Glutamatergic neuron (in vitro differentiated cells): ENCODE measurements around the gene DHH. TPM values are rescaled to one million over a fixed set of nuclear protein-coding genes. Genes with fewer than 3 reads are reported as not detected.

ENCODE experiments used
- DNase-seq: peaks from one replicate; pipeline ENCODE4 v3.0.0; 2022
- H3K27ac Mint-ChIP-seq: one replicate; pipeline ENCODE4 v1.8.0; 2020; ENCODE audit warnings: mild to moderate bottlenecking, mixed read lengths, inconsistent platforms; ENCODE audit not compliant: unreplicated experiment
- H3K27me3 Mint-ChIP-seq: one replicate; pipeline ENCODE4 v1.8.0; 2020; ENCODE audit warnings: mild to moderate bottlenecking, moderate library complexity, mixed read lengths, inconsistent platforms; ENCODE audit not compliant: unreplicated experiment
- H3K36me3 Mint-ChIP-seq: one replicate; pipeline ENCODE4 v1.8.0; 2020; ENCODE audit warnings: mild to moderate bottlenecking, mixed read lengths, inconsistent platforms; ENCODE audit not compliant: unreplicated experiment
- H3K4me1 Mint-ChIP-seq: one replicate; pipeline ENCODE4 v1.8.0; 2020; ENCODE audit warnings: mild to moderate bottlenecking, low read depth, mixed read lengths, inconsistent platforms; ENCODE audit not compliant: unreplicated experiment
- H3K4me3 Mint-ChIP-seq: one replicate; pipeline ENCODE4 v1.8.0; 2020; ENCODE audit warnings: mild to moderate bottlenecking, mixed read lengths, inconsistent platforms; ENCODE audit not compliant: unreplicated experiment
- H3K9me3 Mint-ChIP-seq: one replicate; pipeline ENCODE4 v1.8.0; 2020; ENCODE audit warnings: mild to moderate bottlenecking, moderate library complexity, mixed read lengths, inconsistent platforms; ENCODE audit not compliant: unreplicated experiment
- total RNA-seq: library from RNA; stranded (reverse); fragmentation: NEBNext Ultra II Directional; extraction: Animal tissue kit (Norgen Biotek cat#: 25700); gene quantifications from one replicate; pipeline ENCODE4 v1.2.1, GENCODE V29; 2021; ENCODE audit not compliant: unreplicated experiment
- TF ChIP-seq, protein P1 (sequence below): fragments of 200-600 bp; sonication (generic); IDR thresholded peaks from one replicate; pipeline ENCODE4 v1.5.0; 2021; ENCODE audit not compliant: partially characterized antibody, unreplicated experiment

The DHH gene
- total RNA-seq, 1 donor from 2014 or later: 1.2 TPM

DNA sequence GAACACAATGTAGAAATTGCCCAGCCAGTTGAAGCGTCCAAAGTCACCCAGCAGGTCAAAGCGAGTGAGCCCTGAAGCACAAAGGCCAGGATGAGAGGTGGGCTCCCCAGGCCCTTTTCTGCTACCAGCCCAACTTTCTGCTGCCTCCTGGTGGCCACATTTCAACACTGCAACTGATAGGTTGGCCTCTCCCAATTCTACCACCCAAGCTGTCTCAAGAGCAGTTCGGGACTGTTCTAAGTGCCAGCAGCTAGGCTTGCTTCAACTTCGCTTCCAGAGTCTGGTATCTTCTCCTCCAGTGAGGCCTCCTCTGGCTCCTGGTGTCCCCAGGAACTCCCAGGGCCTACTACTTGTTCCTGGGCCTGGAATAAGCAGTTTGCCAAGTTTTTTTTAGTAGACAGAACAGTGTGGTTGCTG, 3.4 kb upstream of the DHH start:
- H3K4me3 Mint-ChIP-seq: no peak overlapping the region
- H3K4me1 Mint-ChIP-seq: peaks cover 4% of the 10 kb centered on the region
- peaks cover 22% of the 10 kb centered on the region for H3K9me3 Mint-ChIP-seq
- peaks cover 10% of the 10 kb centered on the region for H3K36me3 Mint-ChIP-seq
- TF ChIP-seq, protein P1, sequence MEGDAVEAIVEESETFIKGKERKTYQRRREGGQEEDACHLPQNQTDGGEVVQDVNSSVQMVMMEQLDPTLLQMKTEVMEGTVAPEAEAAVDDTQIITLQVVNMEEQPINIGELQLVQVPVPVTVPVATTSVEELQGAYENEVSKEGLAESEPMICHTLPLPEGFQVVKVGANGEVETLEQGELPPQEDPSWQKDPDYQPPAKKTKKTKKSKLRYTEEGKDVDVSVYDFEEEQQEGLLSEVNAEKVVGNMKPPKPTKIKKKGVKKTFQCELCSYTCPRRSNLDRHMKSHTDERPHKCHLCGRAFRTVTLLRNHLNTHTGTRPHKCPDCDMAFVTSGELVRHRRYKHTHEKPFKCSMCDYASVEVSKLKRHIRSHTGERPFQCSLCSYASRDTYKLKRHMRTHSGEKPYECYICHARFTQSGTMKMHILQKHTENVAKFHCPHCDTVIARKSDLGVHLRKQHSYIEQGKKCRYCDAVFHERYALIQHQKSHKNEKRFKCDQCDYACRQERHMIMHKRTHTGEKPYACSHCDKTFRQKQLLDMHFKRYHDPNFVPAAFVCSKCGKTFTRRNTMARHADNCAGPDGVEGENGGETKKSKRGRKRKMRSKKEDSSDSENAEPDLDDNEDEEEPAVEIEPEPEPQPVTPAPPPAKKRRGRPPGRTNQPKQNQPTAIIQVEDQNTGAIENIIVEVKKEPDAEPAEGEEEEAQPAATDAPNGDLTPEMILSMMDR: peak; percentile 91
- DNase-seq: peak; percentile 81
- H3K27ac Mint-ChIP-seq: no peak overlapping the region
- H3K27me3 Mint-ChIP-seq: peaks cover 15% of the 10 kb centered on the region

DNA sequence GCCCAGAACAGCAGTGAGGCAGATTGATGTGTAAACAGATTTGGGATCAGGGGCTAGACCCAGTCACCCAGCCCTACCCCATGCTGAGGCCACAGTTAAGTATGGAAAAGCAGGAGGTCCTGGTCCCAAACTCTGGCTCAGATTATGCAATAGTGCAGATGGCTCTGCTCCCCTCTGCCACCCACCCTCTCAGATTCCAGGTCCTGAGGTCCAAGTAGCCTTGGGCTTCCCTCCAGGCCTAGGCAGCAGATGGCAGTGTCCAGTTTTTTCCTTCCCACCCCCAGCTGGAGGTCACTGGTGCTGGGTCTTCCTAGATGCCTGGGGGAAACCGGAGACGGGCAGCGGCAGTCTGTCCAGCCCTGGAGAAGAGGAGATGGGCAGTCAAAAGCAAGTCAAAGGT, 2.8 kb upstream of the DHH start:
- H3K27ac Mint-ChIP-seq: no peak overlapping the region
- TF ChIP-seq, protein P1: no peak
- no peak for DNase-seq
- H3K9me3 Mint-ChIP-seq: peaks cover 22% of the 10 kb centered on the region
- no peak overlapping the region for H3K4me3 Mint-ChIP-seq
- H3K36me3 Mint-ChIP-seq: peaks cover 10% of the 10 kb centered on the region
- peaks cover 4% of the 10 kb centered on the region for H3K4me1 Mint-ChIP-seq
- H3K27me3 Mint-ChIP-seq: peaks cover 15% of the 10 kb centered on the region

DNA sequence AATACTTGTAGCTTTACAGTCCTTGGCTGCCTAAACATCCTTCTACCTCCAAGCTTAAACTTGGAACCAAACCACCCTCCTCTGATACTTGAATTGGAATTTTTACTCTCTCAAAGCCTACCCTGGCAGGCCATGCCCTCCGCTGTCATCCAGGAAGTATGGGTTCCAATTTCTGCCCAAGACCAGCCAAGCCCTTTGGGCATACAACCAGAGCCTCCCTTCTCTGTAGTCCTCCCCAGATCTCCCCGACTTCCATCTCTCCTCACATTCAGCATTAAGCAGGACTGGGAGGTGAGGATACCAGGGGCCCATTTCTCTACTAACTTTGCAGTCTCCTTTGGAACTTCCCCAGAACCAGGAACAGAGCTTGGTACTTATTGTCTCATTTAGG, 369 bp upstream of the DHH start:
- DNase-seq: no peak
- H3K27ac Mint-ChIP-seq: peak overlapping the region; percentile 28
- H3K9me3 Mint-ChIP-seq: peaks cover 22% of the 10 kb centered on the region
- H3K36me3 Mint-ChIP-seq: peaks cover 10% of the 10 kb centered on the region
- TF ChIP-seq, protein P1: no peak
- peak overlapping the region; percentile 47 for H3K4me3 Mint-ChIP-seq
- H3K4me1 Mint-ChIP-seq: peaks cover 5% of the 10 kb centered on the region
- peaks cover 25% of the 10 kb centered on the region for H3K27me3 Mint-ChIP-seq

DNA sequence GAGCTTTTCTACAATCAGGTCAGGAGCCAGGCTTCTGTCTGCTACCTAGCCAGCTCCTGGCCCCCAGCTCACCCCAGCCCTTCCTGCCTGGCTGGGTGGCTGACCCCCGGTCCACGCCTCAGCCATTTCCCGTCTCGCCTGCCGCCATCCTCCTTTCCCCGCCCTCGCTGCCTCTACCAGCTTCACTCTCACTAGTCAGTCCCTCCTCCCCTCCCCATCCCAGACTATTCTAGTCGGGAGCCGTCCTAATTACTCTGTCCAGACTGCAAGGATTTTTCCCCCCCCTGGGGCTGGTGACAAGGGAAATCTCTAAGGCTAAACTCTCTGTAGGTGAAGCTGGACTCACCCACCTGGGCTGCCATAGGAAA, 825 bp downstream of the DHH start:
- Mint-ChIP-seq H3K4me1 (peaks cover 5% of the 10 kb centered on the region), H3K4me3 (peak overlapping the region; percentile 25), H3K9me3 (peaks cover 22% of the 10 kb centered on the region), H3K27ac (no peak overlapping the region), H3K27me3 (peaks cover 25% of the 10 kb centered on the region), H3K36me3 (peaks cover 10% of the 10 kb centered on the region)
- TF ChIP-seq, protein P1: no peak
- no peak for DNase-seq

DNA sequence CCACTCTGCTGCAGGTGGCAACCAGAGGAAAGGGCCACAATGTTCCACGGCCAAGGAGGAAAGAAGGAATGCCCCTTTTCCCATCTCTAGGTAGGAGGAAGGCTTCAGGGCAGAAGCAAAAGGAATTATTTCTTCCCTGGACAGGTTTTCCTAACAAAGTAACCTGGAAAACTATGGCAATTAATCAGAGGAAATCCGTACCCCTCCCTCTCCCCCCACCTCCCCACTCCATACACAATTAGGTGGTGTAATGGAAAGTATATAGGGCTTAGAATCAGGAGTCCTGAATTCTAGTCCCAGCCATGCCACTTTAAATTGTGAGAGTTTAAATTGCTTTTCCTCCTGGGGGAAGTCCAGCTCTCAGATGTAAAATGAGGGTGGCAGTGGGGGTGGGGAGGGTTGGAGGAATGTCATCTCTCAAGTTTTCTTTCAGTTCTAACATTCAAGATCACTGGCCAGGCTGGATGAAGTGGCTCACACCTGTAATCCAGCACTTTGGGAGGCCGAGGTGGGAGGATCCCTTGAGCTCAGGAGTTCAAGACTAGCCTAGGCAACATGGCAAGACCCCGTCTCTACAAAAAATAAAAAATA, 1.7 kb downstream of the DHH start:
- Mint-ChIP-seq H3K27ac (no peak overlapping the region), H3K36me3 (peaks cover 10% of the 10 kb centered on the region), H3K4me1 (peaks cover 7% of the 10 kb centered on the region), H3K4me3 (no peak overlapping the region), H3K27me3 (peaks cover 29% of the 10 kb centered on the region), H3K9me3 (peaks cover 23% of the 10 kb centered on the region)
- DNase-seq: no peak
- TF ChIP-seq, protein P1: no peak
